ENCODE data around the gene KRTAP12-3. TPM values are rescaled to one million over a fixed set of nuclear protein-coding genes. Genes with fewer than 3 reads are reported as not detected.

The KRTAP12-3 gene
- total RNA-seq, 1 donor from 2014 or later: not detected

DNA sequence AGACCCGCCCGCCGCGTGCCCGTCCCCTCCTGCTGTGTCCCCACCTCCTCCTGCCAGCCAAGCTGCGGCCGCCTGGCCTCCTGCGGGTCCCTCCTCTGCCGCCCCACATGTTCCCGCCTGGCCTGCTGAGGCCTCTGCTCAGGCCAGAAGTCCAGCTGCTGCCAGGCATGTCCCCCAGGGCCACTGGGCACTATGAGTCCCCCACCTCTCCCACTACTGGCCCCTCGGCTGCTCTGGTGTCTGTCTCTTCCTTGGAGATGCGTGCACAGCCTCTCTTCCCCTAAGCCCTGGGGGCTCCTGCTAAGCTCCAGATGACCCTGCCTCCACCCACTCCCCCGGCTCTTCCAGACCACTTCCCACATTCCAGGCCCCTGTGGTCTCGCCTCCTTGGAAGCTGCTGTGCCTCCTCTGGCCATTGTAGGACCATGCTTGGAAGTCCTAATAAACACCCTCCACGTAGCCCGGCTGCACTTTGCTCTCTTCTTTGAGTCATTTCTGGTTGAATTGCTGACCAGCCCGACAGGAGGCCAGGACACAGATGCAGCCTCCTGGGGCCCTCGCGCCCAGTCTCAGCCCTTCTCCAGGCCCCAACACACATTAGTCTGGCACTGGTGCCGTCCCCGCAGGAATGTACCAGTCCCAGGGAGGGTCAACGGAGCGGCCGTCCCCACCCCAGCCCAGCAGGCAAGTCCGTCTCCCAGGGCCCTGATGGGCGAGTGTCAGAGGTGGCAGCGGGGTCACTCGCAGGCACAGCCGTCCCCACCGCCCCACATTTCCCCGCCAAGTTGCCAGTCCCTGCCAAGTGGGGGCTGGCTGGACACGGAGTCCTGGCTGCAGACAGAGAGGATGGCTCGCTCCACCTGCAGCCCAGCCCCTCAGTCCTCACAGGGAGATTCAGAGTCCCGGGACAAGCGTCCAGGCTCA is 40.3 kb downstream of the KRTAP12-3 start:
- ChIA-PET CTCF (no interaction called here), POLR2A (no interaction called here)
- Mint-ChIP-seq H3K9me3 (peaks cover 5% of the 10 kb centered on the region), H3K27me3 (peaks cover 56% of the 10 kb centered on the region), H3K36me3 (ENCODE audit: low read depth) (no peaks in the 10 kb centered on the region), H3K4me1 (no peaks in the 10 kb centered on the region), H3K27ac (no peak overlapping the region), H3K4me3 (no peak overlapping the region)
- TF ChIP-seq, protein P1, sequence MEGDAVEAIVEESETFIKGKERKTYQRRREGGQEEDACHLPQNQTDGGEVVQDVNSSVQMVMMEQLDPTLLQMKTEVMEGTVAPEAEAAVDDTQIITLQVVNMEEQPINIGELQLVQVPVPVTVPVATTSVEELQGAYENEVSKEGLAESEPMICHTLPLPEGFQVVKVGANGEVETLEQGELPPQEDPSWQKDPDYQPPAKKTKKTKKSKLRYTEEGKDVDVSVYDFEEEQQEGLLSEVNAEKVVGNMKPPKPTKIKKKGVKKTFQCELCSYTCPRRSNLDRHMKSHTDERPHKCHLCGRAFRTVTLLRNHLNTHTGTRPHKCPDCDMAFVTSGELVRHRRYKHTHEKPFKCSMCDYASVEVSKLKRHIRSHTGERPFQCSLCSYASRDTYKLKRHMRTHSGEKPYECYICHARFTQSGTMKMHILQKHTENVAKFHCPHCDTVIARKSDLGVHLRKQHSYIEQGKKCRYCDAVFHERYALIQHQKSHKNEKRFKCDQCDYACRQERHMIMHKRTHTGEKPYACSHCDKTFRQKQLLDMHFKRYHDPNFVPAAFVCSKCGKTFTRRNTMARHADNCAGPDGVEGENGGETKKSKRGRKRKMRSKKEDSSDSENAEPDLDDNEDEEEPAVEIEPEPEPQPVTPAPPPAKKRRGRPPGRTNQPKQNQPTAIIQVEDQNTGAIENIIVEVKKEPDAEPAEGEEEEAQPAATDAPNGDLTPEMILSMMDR (IDR thresholded peaks at IDR 0.05): no peak
- ATAC-seq (ENCODE audit: low read depth): no peak
- intact Hi-C loops (cut with micrococcal nuclease): no loop called here
- DNase-seq: no peak

DNA sequence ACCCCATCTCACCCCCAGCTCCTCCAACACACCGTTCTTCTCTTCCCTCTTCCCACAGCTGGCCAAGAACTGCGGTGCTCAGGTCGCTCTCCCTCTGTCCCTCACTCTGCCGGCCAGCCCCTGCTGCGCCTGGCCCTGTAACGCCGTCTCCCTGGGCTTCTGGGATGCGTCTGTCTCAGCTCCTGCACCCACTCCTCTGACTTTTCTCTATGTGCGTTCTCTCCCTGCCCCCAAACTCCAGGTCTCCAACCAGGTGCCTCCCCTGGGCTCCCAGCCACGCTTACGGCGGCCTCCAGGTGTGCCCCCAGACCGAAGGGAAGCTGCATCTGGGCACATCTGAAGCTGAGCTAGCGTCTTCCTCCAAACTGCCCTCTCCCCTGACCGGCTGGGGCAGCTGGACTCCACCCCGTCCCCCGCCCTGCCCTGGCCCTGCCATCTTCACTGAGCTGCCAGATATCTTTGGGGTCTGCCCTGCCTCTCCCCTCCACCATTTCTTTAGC is 41.8 kb downstream of the KRTAP12-3 start:
- POLR2A ChIA-PET: no interaction called here
- ATAC-seq (ENCODE audit: low read depth): no peak
- CTCF ChIA-PET: no interaction called here

DNA sequence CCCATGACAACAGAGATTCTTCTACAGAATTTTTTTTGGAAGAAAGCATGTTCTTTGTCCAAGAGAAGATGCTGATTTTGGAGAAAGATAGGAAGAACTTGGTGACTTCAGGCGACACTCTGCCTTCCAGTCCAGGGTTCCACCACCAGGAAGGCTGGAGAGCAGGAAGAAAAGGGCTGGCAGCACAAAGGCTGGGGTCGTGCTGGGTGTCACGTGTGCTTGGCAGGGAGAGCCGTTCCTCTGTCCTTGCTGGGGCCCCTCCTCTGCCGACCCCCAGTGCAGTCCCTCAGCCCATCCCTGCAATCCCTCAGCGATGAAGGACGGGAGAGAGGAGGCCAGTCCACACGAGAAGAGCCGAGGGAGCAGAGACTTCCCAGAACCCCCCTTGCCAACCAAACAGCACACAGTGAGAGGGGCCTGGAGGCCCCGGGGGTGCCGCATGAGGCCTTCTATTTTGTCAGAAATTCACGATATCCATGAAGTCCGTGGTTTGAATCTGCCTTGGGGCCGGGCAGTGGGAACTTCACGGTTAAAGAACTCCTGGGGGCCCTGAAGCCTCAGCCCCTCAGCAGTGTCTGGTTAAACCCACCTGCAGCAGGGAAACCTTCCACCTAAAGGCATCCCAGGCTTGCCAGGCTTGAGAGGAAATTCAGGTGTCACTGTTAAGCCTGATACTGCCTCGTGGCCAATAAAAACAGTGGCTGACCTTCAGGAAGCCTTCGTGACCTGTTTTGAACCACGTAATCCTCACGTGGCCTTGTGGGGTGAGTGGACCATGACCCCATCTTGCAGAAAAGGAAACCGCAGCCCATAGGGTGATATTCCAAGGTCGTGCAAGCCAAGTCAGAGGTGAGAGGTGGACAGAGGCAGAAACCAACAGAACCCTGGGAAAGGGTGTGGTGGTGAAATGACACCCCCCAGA is 42.6 kb downstream of the KRTAP12-3 start:
- no peak for ATAC-seq (ENCODE audit: low read depth)
- Mint-ChIP-seq H3K36me3 (ENCODE audit: low read depth) (no peaks in the 10 kb centered on the region), H3K27me3 (peaks cover 69% of the 10 kb centered on the region), H3K4me3 (no peak overlapping the region), H3K4me1 (no peaks in the 10 kb centered on the region), H3K27ac (no peak overlapping the region), H3K9me3 (peaks cover 3% of the 10 kb centered on the region)
- intact Hi-C loops (cut with micrococcal nuclease): no loop called here
- CTCF ChIA-PET: no interaction called here
- POLR2A ChIA-PET: no interaction called here
- no peak for DNase-seq
- TF ChIP-seq, protein P1 (IDR thresholded peaks at IDR 0.05): no peak

More for the DNA sequence above, 41.8 kb downstream of the KRTAP12-3 start:
- intact Hi-C loops (cut with micrococcal nuclease): no loop called here
- Mint-ChIP-seq H3K27ac (no peak overlapping the region), H3K9me3 (no peaks in the 10 kb centered on the region), H3K27me3 (peaks cover 64% of the 10 kb centered on the region), H3K4me3 (no peak overlapping the region), H3K36me3 (ENCODE audit: low read depth) (no peaks in the 10 kb centered on the region), H3K4me1 (no peaks in the 10 kb centered on the region)
- DNase-seq: no peak
- TF ChIP-seq, protein P1 (IDR thresholded peaks at IDR 0.05): no peak

DNA sequence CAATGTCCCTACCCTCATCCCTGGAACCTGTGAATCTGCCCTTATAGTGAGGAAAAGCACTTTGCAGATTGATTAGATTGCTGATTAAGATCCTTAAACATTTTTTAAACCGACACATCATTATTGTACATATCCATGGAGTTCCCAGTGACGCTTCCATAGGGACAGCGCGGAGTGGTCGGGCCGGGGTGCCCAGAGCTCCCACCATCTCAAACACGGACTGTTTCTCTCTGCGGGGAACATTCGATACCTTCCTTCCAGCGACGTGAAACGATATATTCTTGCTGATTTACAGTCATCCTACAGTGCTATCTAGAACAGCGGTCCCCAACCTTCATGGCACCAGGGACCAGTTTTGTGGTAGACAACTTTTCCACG is 43.3 kb downstream of the KRTAP12-3 start:
- Mint-ChIP-seq H3K4me1 (no peaks in the 10 kb centered on the region), H3K9me3 (peaks cover 8% of the 10 kb centered on the region), H3K36me3 (ENCODE audit: low read depth) (no peaks in the 10 kb centered on the region), H3K27ac (no peak overlapping the region), H3K4me3 (no peak overlapping the region), H3K27me3 (peaks cover 73% of the 10 kb centered on the region)
- POLR2A ChIA-PET: no interaction called here
- intact Hi-C loops (cut with micrococcal nuclease): no loop called here
- TF ChIP-seq, protein P1 (IDR thresholded peaks at IDR 0.05): no peak
- CTCF ChIA-PET: no interaction called here
- ATAC-seq (ENCODE audit: low read depth) (no peak), DNase-seq (no peak)

DNA sequence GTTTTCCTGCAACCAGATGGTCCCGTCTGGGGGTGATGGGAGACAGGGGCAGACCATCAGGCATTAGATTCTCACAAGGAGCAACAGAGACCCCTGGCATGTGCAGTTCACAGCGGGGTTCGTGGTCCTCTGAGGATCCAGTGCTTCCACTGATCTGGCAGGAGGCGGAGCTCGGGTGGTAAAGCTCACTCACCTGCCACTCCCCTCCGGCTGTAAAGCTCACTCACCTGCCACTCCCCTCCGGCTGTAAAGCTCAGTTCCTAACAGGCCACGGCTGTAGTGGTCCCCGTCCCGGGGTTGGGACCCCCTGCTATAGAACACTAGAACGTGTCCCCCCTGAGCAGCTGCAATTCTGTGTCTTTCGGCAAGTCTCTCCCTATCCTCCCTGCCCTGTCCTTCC is 43.8 kb downstream of the KRTAP12-3 start:
- Mint-ChIP-seq H3K4me1 (no peaks in the 10 kb centered on the region), H3K36me3 (ENCODE audit: low read depth) (no peaks in the 10 kb centered on the region), H3K4me3 (no peak overlapping the region), H3K27ac (no peak overlapping the region), H3K27me3 (peaks cover 71% of the 10 kb centered on the region), H3K9me3 (peaks cover 10% of the 10 kb centered on the region)
- ChIA-PET POLR2A (no interaction called here), CTCF (no interaction called here)
- DNase-seq: no peak
- intact Hi-C loops (cut with micrococcal nuclease): no loop called here
- no peak for ATAC-seq (ENCODE audit: low read depth)
- TF ChIP-seq, protein P1 (IDR thresholded peaks at IDR 0.05): no peak
